ENCODE data around the gene NHLRC2.

NHLRC2 gene

GRCh38 chr10:113911839-113912238 lies 57.4 kb downstream of the NHLRC2 start:
- no peak for DNase-seq (ENCODE audit: low spot score)

GRCh38 chr10:113912582-113912981 lies 58.1 kb downstream of the NHLRC2 start:
- no peak for DNase-seq (ENCODE audit: low spot score)

GRCh38 chr10:113914956-113915355 lies 60.5 kb downstream of the NHLRC2 start:
- no peak for DNase-seq (ENCODE audit: low spot score)

GRCh38 chr10:113915540-113915939 lies 61.1 kb downstream of the NHLRC2 start:
- no peak for DNase-seq (ENCODE audit: low spot score)

- DNase-seq (ENCODE audit: low spot score), result no peak
Measured at GRCh38 chr10:113916053-113916452, 61.6 kb downstream of the NHLRC2 start.

GRCh38 chr10:113917636-113918035 lies 63.2 kb downstream of the NHLRC2 start:
- no peak for DNase-seq (ENCODE audit: low spot score)

- no peak for DNase-seq (ENCODE audit: low spot score)
Measured at GRCh38 chr10:113920114-113920513, 65.7 kb downstream of the NHLRC2 start.

- no peak for DNase-seq (ENCODE audit: low spot score)
Measured at GRCh38 chr10:113920875-113921274, 66.4 kb downstream of the NHLRC2 start.

GRCh38 chr10:113921561-113922370 lies 67.3 kb downstream of the NHLRC2 start:
- no peak for DNase-seq (ENCODE audit: low spot score)

GRCh38 chr10:113922787-113923570 lies 68.5 kb downstream of the NHLRC2 start:
- DNase-seq (ENCODE audit: low spot score), result no peak

GRCh38 chr10:113924186-113924585 lies 69.7 kb downstream of the NHLRC2 start:
- no peak for DNase-seq (ENCODE audit: low spot score)

- no peak for DNase-seq (ENCODE audit: low spot score)
Measured at GRCh38 chr10:113924664-113925063, 70.2 kb downstream of the NHLRC2 start.

GRCh38 chr10:113927440-113927839 lies 73.0 kb downstream of the NHLRC2 start:
- no peak for DNase-seq (ENCODE audit: low spot score)

- DNase-seq (ENCODE audit: low spot score), result no peak
Measured at GRCh38 chr10:113928830-113929229, 74.4 kb downstream of the NHLRC2 start.

GRCh38 chr10:113929522-113929921 lies 75.1 kb downstream of the NHLRC2 start:
- DNase-seq (ENCODE audit: low spot score), result no peak

- DNase-seq (ENCODE audit: low spot score), result no peak
Measured at GRCh38 chr10:113930482-113931057, 76.1 kb downstream of the NHLRC2 start.

- no peak for DNase-seq (ENCODE audit: low spot score)
Measured at GRCh38 chr10:113932854-113933253, 78.4 kb downstream of the NHLRC2 start.

GRCh38 chr10:113933894-113934532 lies 79.6 kb downstream of the NHLRC2 start:
- no peak for DNase-seq (ENCODE audit: low spot score)

- DNase-seq (ENCODE audit: low spot score), result no peak
Measured at GRCh38 chr10:113937258-113937657, 82.8 kb downstream of the NHLRC2 start.

- DNase-seq (ENCODE audit: low spot score), result no peak
Measured at GRCh38 chr10:113937756-113938155, 83.3 kb downstream of the NHLRC2 start.

- DNase-seq (ENCODE audit: low spot score), result no peak
Measured at GRCh38 chr10:113939212-113939860, 84.9 kb downstream of the NHLRC2 start.

- DNase-seq (ENCODE audit: low spot score), result no peak
Measured at GRCh38 chr10:113941140-113941539, 86.7 kb downstream of the NHLRC2 start.
